Left lung (tissue), 10 donors: ENCODE data around the gene TMUB2. TPM values are rescaled to one million over a fixed set of nuclear protein-coding genes. Genes with fewer than 3 reads are reported as not detected.

Source experiments
- ATAC-seq: fragments of 200-7000 bp; cut with Tn5 transposase; one replicate; pipeline ENCODE4 v1.9.1; 2020; ENCODE audit warnings: moderate library complexity
- DNase-seq, 4 donors: peaks; one replicate each; pipeline ENCODE4 v3.0.0-alpha.2; 2013 to 2020
- H3K27ac ChIP-seq, 2 donors: fragments of 200-600 bp; sonication (generic) in 1 of 2; one replicate each; pipeline versions ENCODE4 v1.5.0 to v1.8.0; 2020 to 2021
- H3K27me3 ChIP-seq, 2 donors: fragments of 200-600 bp; sonication (generic) in 1 of 2; one replicate each; pipeline versions ENCODE4 v1.5.0 to v1.8.0; 2020 to 2021
- H3K36me3 ChIP-seq, 2 donors: fragments of 200-600 bp; sonication (generic) in 1 of 2; one replicate each; pipeline versions ENCODE4 v1.5.0 to v1.8.0; 2020 to 2021
- H3K4me1 ChIP-seq, 2 donors: fragments of 200-600 bp; one replicate each; pipeline ENCODE4 v1.8.0; 2021
- H3K4me3 ChIP-seq, 2 donors: fragments of 200-600 bp; sonication (generic) in 1 of 2; one replicate each; pipeline versions ENCODE4 v1.5.0 to v1.8.0; 2020 to 2021; ENCODE audit warnings: mild to moderate bottlenecking in 1 of 2
- H3K9me3 ChIP-seq, 2 donors: fragments of 200-600 bp; sonication (generic) in 1 of 2; one replicate each; pipeline versions ENCODE4 v1.5.0 to v1.8.0; 2020 to 2021
- intact Hi-C, 2 donors: fragments of 100-400 bp; cut with DNase I; formaldehyde crosslinking; loops; one replicate each; pipeline versions ENCODE4 v1.11.2 to v1.14.2; 2022
- polyA plus RNA-seq, 6 donors: library from polyadenylated mRNA; unstranded; fragments of 120-200 nt; gene quantifications; one replicate each; pipeline ENCODE4 v1.2.1, GENCODE V29; 2013; ENCODE audit not compliant: insufficient read length in 6 of 6
- total RNA-seq, 2 donors: library from RNA; stranded (reverse); fragmentation: NEBNext Ultra II Directional; extraction: Animal tissue kit (Norgen Biotek cat#: 25700); gene quantifications; one replicate each; pipeline ENCODE4 v1.2.1, GENCODE V29; 2021
- TF ChIP-seq, protein P1 (sequence below), 2 donors: fragments of 200-600 bp; sonication (generic) in 1 of 2; IDR thresholded peaks; one replicate each; pipeline versions ENCODE4 v1.5.0 to v1.8.0; 2021; ENCODE audit warnings: antibody characterized with exemption in 2 of 2
- donor health status: DM: no; HTN: yes; CAD: no.
- donor health status: DM: no; HTN: no; CAD: no.

The TMUB2 gene
- total and polyA plus RNA-seq, 8 donors = 33.6 to 56.7 (median 52.1) TPM

DNA sequence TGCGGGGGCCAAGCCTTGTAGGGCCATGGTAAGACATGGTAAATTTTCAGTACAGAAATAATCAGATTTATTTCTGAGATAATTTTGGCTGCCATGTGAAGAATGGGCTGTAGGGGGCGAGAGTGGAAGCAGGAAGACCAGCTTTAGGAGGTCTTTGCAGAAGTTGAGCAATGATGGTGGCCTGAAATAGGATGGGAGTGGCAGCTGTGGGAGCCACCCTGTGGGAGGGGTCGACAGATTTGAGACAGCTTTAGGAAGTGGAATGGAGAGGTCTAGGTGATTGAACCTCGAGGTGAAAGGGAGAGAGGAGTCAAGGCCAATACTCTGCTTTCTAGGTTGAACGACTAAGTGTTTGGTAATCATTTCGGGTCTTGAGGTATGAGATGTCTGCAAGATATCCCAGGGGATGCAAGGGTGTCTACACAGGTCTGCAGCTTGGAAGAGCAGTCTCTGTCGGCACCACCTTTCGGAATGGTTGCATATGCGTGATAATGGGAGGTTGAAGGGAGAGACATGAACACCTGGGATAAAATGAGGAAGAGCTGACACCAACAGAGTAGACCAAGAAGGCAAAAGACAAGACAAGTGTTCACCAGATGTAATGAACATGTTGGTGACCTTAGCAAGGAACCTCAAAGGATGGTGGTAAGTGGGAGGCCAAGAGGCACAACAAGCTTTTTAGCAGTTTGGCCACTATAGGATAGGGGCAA lies 17.1 kb downstream of the TMUB2 start:
- Histone ChIP-seq H3K36me3 (peaks cover 0 to 25% of the 10 kb centered on the region in 2 donors), H3K27ac (peak overlapping the region in 1 of 2 donors; percentile 61), H3K4me3 (no peak overlapping the region), H3K4me1 (peaks cover 0 to 38% of the 10 kb centered on the region in 2 donors), H3K9me3 (no peaks in the 10 kb centered on the region), H3K27me3 (no peaks in the 10 kb centered on the region)
- DNase-seq = peak in 1 of 4 donors; percentile 51
- intact Hi-C loops = no loop called here
- ATAC-seq = no peak
- TF ChIP-seq, protein P1, sequence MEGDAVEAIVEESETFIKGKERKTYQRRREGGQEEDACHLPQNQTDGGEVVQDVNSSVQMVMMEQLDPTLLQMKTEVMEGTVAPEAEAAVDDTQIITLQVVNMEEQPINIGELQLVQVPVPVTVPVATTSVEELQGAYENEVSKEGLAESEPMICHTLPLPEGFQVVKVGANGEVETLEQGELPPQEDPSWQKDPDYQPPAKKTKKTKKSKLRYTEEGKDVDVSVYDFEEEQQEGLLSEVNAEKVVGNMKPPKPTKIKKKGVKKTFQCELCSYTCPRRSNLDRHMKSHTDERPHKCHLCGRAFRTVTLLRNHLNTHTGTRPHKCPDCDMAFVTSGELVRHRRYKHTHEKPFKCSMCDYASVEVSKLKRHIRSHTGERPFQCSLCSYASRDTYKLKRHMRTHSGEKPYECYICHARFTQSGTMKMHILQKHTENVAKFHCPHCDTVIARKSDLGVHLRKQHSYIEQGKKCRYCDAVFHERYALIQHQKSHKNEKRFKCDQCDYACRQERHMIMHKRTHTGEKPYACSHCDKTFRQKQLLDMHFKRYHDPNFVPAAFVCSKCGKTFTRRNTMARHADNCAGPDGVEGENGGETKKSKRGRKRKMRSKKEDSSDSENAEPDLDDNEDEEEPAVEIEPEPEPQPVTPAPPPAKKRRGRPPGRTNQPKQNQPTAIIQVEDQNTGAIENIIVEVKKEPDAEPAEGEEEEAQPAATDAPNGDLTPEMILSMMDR (IDR thresholded peaks at IDR 0.05) = peak; percentile 47 to 55

DNA sequence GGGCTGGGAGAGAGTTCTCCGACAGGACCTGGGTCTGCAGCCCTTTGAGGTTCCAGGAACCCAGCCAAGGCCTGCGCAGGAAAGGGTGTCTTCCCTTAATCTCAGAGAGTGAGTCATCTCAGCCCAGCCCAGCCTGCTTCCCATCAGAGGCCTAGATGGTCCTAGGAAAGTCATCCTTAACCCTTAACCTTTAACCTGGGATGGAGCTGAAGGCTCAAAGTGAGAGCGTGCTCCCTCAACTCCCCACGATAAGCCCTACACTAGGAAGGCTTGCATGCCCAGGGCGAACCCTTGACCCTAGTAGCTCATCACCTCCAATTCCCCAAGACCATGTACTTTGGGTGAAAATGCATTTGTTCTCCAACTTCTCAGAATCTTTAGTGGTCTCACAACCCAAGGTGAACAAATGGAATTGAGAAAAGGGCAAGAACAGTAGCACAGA lies 17.7 kb downstream of the TMUB2 start:
- H3K4me1 ChIP-seq = peaks cover 0 to 43% of the 10 kb centered on the region in 2 donors
- ATAC-seq (no peak), DNase-seq (no peak)
- TF ChIP-seq, protein P1 (IDR thresholded peaks at IDR 0.05) = no peak
- H3K36me3 ChIP-seq = peaks cover 0 to 31% of the 10 kb centered on the region in 2 donors
- no peaks in the 10 kb centered on the region for H3K9me3 ChIP-seq
- intact Hi-C loops = no loop called here
- H3K27ac ChIP-seq = peak overlapping the region in 1 of 2 donors; percentile 61
- H3K27me3 ChIP-seq = no peaks in the 10 kb centered on the region
- H3K4me3 ChIP-seq = no peak overlapping the region

DNA sequence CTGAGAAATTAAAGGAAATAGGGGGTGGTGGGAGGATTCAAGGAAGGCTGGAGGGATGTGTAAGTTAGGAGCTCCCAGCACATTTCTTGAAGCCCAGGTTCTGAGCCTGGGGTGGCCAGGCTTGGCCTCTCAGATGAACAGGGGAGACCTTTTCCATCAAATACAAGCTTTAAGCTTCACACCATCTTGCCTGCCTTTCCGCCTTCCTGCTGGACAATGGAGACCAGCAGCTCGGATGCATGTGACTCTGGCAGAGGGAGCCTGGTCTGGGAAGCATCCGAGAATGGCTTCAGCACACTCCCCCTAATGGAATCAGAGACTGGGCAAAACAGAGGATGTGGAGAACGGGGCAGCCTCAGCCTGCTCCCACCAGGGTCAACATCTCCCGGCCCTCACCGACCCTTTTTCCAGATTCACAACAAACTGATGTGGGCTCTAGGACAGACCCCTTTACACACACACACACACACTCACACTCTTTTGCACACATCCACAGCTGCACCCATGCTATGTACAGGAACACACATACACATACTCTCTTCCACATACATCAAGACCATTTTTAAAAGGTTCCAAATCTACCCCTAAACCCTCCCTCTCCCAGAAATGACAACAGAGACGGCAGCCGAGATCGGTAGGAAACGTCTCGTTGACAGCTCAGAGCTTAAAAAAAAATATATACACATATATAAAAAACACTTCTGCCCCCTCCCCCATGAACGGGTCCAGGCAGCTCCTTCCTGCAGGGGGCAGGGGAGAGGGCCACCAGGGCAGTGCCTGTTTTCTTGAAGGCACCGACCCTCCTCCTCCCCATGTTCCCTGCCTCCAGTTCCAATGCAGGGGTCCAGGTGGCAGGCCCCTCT lies 19.4 kb downstream of the TMUB2 start:
- TF ChIP-seq, protein P1 (IDR thresholded peaks at IDR 0.05) = no peak
- Histone ChIP-seq H3K9me3 (no peaks in the 10 kb centered on the region), H3K4me3 (no peak overlapping the region), H3K27ac (no peak overlapping the region), H3K27me3 (no peaks in the 10 kb centered on the region), H3K4me1 (peaks cover 8 to 54% of the 10 kb centered on the region in 2 donors), H3K36me3 (peaks cover 0 to 47% of the 10 kb centered on the region in 2 donors)
- ATAC-seq = no peak
- no peak for DNase-seq
- intact Hi-C loops = no loop called here

DNA sequence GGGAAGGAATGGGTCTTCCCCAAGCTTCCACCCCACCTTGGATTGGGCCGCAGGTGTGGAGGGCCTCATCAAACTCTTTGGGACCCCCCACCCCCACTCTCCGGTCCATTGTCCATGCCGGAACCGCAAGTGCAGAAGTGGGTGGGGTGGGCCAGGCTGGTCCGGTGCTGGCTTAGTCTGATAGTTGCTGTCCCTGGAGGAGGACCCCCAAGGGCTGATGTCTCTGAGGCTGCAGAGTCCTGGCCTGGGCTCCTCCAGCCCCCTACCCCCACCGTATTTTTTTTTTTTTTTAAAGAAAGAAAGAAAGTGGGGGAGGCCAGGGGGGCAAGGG lies 20.0 kb downstream of the TMUB2 start:
- peaks cover 8 to 55% of the 10 kb centered on the region in 2 donors for H3K4me1 ChIP-seq
- TF ChIP-seq, protein P1 (IDR thresholded peaks at IDR 0.05) = no peak
- H3K27me3 ChIP-seq = no peaks in the 10 kb centered on the region
- DNase-seq (no peak), ATAC-seq (no peak)
- H3K27ac ChIP-seq = no peak overlapping the region
- no peaks in the 10 kb centered on the region for H3K9me3 ChIP-seq
- H3K4me3 ChIP-seq = no peak overlapping the region
- H3K36me3 ChIP-seq = peaks cover 0 to 53% of the 10 kb centered on the region in 2 donors
- intact Hi-C loops = no loop called here

DNA sequence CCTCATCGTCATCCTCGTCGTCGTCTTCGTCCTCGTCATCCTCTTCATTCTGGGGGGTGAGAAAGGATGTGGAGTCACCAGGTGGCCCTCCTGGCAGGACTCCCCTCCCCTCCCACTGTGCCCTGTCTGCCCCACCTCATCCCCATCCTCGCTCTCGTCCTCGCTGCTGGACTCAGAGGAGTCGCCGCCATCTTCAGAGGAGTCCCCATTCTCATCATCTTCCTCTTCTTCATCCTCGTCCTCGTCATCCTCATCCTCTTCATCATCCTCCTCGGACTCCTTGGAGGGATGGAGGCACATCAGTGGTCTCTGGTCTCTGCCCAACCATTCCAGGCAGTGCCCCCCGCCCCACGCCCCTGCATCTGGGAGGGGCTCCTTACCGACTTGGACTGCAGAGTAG lies 20.5 kb downstream of the TMUB2 start:
- Histone ChIP-seq H3K4me1 (peaks cover 8 to 55% of the 10 kb centered on the region in 2 donors), H3K27ac (no peak overlapping the region), H3K27me3 (no peaks in the 10 kb centered on the region), H3K36me3 (peaks cover 0 to 58% of the 10 kb centered on the region in 2 donors), H3K9me3 (no peaks in the 10 kb centered on the region), H3K4me3 (no peak overlapping the region)
- TF ChIP-seq, protein P1 (IDR thresholded peaks at IDR 0.05) = no peak
- intact Hi-C loops = no loop called here
- DNase-seq = no peak
- no peak for ATAC-seq
